Mesothelial cell of epicardium (in vitro differentiated cells): ENCODE measurements around the gene DIP2C. TPM values are rescaled to one million over a fixed set of nuclear protein-coding genes. Genes with fewer than 3 reads are reported as not detected.
"Not testable (repeated sequence)": the region's sequence is repeated elsewhere in the genome, so short reads cannot be mapped to it uniquely, and the experiment has no call there.

ENCODE experiments used
- DNase-seq, 2 experiments: peaks; one replicate each; pipeline ENCODE4 v3.0.0; 2021; ENCODE audit warnings: low spot score in 2 of 2; ENCODE audit not compliant: unreplicated experiment in 2 of 2
- H3K27ac Mint-ChIP-seq: 2 replicates; pipeline ENCODE4 v1.8.0; 2021; ENCODE audit warnings: mixed read lengths
- H3K27me3 Mint-ChIP-seq: 2 replicates; pipeline ENCODE4 v1.8.0; 2021; ENCODE audit warnings: low read depth, mixed read lengths
- H3K36me3 Mint-ChIP-seq: 2 replicates; pipeline ENCODE4 v1.8.0; 2021; ENCODE audit warnings: mixed read lengths
- H3K4me1 Mint-ChIP-seq: 2 replicates; pipeline ENCODE4 v1.8.0; 2021; ENCODE audit warnings: mixed read lengths
- H3K4me3 Mint-ChIP-seq: 2 replicates; pipeline ENCODE4 v1.8.0; 2021; ENCODE audit warnings: mild to moderate bottlenecking, moderate library complexity, mixed read lengths
- H3K9me3 Mint-ChIP-seq: 2 replicates; pipeline ENCODE4 v1.8.0; 2021; ENCODE audit warnings: mixed read lengths
- total RNA-seq: library from RNA; stranded (reverse); gene quantifications from 3 replicates; pipeline ENCODE4 v1.2.1, GENCODE V29; 2021
- TF ChIP-seq, protein P1 (sequence below): fragments of 200-600 bp; sonication (generic); IDR thresholded peaks from one replicate; pipeline ENCODE4 v1.5.0; 2021; ENCODE audit warnings: antibody characterized with exemption; ENCODE audit not compliant: unreplicated experiment

The DIP2C gene
- total RNA-seq, 1 donor from 2014 or later, result 30.3 TPM

DNA sequence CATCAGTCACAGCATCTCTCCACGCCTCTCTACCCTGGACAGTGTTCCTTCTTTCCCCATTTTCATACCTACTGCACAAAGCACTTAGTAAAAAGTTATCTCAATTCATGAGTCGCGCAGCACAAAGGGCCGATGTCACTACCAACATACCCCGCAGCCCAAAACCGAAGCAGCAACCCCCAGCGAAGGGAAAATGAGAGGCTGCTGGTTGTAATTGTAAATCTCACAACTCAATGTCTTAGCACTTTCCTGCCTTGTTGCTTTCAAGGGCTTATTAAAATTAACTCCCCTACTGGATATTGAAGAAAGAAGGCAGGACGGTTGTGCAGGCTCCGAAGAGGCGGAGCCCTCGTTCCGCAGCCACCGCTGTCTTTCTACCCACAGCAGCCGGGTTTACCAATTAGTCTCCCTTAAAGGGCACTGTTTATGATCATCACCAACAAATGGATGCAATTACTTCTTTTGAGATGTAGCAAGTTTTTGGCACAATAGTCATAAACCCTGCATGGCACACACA lies 6.5 kb downstream of the DIP2C start:
- Mint-ChIP-seq H3K9me3 (no peaks in the 10 kb centered on the region), H3K27me3 (no peaks in the 10 kb centered on the region), H3K36me3 (no peaks in the 10 kb centered on the region), H3K4me3 (no peak overlapping the region), H3K4me1 (peaks cover 26% of the 10 kb centered on the region), H3K27ac (no peak overlapping the region)
- TF ChIP-seq, protein P1, sequence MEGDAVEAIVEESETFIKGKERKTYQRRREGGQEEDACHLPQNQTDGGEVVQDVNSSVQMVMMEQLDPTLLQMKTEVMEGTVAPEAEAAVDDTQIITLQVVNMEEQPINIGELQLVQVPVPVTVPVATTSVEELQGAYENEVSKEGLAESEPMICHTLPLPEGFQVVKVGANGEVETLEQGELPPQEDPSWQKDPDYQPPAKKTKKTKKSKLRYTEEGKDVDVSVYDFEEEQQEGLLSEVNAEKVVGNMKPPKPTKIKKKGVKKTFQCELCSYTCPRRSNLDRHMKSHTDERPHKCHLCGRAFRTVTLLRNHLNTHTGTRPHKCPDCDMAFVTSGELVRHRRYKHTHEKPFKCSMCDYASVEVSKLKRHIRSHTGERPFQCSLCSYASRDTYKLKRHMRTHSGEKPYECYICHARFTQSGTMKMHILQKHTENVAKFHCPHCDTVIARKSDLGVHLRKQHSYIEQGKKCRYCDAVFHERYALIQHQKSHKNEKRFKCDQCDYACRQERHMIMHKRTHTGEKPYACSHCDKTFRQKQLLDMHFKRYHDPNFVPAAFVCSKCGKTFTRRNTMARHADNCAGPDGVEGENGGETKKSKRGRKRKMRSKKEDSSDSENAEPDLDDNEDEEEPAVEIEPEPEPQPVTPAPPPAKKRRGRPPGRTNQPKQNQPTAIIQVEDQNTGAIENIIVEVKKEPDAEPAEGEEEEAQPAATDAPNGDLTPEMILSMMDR, result no peak
- no peak for DNase-seq

DNA sequence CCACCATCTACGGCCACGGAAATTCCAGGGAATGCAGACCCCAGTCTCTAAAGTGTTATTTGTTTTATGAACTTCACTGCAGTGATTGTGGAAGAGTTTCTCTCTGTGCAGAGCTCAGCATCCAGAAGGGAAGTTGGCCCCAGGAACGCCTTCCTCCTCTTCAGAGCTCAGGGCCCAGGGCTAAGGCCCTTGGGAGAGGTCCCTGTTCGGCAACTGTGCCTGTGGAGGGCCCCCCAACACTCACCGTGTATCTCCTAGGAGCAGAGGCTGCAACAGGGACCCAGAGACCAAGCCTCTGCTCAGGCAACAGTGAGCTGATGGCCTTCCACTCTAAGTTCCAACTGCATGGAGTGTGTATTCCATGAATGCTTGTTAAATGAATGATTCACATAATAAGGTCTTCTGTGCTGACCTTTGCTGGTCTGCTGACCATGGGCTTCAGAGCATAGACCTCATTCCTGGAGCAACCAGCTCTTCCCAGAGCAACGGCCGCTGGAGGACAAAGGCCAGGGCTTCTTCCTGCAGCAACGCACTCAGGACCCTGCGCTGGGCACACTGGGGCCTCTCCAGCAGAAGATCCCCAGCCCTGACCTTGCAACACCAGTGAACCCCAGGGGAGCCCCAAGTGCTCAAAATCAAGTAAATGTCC lies 7.7 kb downstream of the DIP2C start:
- TF ChIP-seq, protein P1, result no peak

DNA sequence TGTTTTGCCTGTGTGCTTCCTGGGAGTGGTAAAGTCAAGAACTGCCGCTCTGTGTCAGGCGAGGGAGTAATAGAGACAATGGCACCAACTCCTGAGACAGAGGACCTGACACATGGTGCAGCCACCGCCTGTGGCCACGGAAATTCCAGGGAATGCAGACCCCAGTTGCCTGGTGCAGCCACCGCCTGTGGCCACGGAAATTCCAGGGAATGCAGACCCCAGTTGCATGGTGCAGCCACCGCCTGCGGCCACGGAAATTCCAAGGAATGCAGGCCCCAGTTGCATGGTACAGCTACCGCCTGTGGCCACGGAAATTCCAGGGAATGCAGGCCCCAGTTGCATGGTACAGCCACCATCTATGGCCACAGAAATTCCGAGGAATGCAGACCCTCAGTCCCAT lies 8.7 kb downstream of the DIP2C start:
- DNase-seq, result no peak
- H3K27ac Mint-ChIP-seq, result no peak overlapping the region
- H3K27me3 Mint-ChIP-seq, result no peaks in the 10 kb centered on the region
- H3K4me1 Mint-ChIP-seq, result peaks cover 17% of the 10 kb centered on the region
- H3K36me3 Mint-ChIP-seq, result no peaks in the 10 kb centered on the region
- TF ChIP-seq, protein P1, result no peak
- peaks cover 5% of the 10 kb centered on the region for H3K9me3 Mint-ChIP-seq
- no peak overlapping the region for H3K4me3 Mint-ChIP-seq

More for the DNA sequence above, 7.7 kb downstream of the DIP2C start:
- Mint-ChIP-seq H3K9me3 (no peaks in the 10 kb centered on the region), H3K36me3 (no peaks in the 10 kb centered on the region), H3K4me3 (no peak overlapping the region), H3K4me1 (peaks cover 17% of the 10 kb centered on the region), H3K27ac (no peak overlapping the region), H3K27me3 (no peaks in the 10 kb centered on the region)
- DNase-seq, result no peak

DNA sequence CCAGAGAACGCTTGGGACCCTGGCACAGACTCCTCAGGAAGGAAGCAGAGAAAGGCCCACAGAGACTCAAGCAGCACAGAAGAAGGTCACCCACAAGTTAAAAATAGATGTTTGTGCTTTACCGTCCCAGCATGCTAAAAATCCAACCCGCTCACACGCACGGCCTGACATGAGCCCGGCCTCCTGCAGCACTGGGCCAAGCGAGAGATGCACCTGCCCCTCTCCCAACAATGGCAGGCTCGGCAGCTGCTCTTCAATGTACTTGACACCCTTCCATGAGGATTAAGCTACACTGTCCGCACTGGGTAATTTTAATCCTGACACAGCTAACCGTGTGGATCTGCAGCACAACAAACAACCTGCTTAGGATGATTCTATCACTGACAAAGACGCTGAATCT lies 9.3 kb downstream of the DIP2C start:
- Mint-ChIP-seq H3K9me3 (peaks cover 11% of the 10 kb centered on the region), H3K27ac (no peak overlapping the region), H3K4me1 (peaks cover 17% of the 10 kb centered on the region), H3K27me3 (no peaks in the 10 kb centered on the region), H3K36me3 (peaks cover under 1% of the 10 kb centered on the region), H3K4me3 (no peak overlapping the region)
- no peak for DNase-seq
- TF ChIP-seq, protein P1, result no peak

DNA sequence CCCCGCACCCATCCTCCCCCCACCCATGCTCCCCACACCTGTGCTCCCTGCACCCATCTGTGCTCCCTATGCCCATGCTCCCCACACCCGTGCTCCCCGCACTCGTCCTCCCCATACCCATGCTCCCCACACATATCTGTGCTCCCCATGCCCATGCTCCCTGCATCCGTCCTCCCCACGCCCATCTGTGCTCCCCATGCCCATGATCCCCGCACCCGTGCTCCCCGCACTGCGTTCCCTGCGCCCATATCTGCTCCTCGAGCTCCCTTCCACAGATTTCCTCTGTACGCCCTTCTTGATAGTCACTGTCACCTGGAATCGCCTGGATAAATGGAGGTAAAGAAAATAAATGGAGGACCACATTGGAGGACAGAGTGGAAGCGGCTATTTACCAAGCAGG lies 9.9 kb downstream of the DIP2C start:
- Mint-ChIP-seq H3K36me3 (peaks cover 6% of the 10 kb centered on the region), H3K27ac (no peak overlapping the region), H3K4me3 (no peak overlapping the region), H3K27me3 (no peaks in the 10 kb centered on the region), H3K4me1 (peaks cover 17% of the 10 kb centered on the region), H3K9me3 (peaks cover 15% of the 10 kb centered on the region)
- DNase-seq, result no peak
- TF ChIP-seq, protein P1, result no peak

DNA sequence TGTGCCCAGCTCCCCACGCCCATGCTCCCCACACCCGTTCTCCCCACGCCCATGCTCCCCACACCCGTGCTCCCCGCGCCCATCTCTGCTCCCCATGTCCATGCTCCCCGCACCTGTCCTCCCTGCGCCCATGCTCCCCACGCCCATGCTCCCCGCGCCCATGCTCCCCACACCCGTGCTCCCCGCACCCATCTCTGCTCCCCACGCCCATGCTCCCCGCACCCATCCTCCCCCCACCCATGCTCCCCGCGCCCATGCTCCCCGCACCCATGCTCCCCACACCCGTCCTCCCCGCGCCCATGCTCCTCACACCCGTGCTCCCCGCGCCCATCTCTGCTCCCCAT lies 10.8 kb downstream of the DIP2C start:
- DNase-seq, H3K27me3 Mint-ChIP-seq, H3K36me3 Mint-ChIP-seq, H3K4me1 Mint-ChIP-seq, H3K4me3 Mint-ChIP-seq, H3K27ac Mint-ChIP-seq: not testable (repeated sequence)
- peaks cover 20% of the 10 kb centered on the region for H3K9me3 Mint-ChIP-seq
